ENCODE measurements around the gene PRIMA1.

Gene PRIMA1

DNA sequence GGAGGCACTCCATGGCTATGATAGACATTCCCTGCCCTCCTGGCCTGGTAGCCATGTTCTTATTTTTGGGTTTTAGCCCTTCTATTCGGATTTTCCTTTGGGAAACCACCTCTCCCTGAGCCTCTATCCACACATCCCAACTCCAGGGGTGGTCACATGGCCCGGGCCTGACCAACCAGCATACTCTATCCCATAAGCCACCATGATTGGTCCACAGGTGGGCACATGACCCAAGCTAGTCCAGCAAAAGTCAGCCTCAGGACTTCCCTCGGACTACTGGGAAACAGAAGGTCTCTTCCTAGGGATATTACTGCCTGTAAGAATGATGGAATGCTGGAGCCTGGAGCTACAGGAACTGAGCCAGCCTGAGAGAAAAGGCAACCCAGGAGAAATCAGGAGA, 12.5 kb downstream of the PRIMA1 start:
- no peak for TF ChIP-seq CTCF (conservative IDR thresholded peaks at IDR 0.05; ENCODE audit: low read length)
- no peak for DNase-seq (ENCODE audit: low read depth)
- H3K4me3 ChIP-seq (ENCODE audit: low read length), result no peak overlapping the region

GRCh38 chr14:93775158-93775557, 13.1 kb downstream of the PRIMA1 start:
- TF ChIP-seq CTCF (conservative IDR thresholded peaks at IDR 0.05; ENCODE audit: low read length), result no peak
- no peak overlapping the region for H3K4me3 ChIP-seq (ENCODE audit: low read length)
- DNase-seq (ENCODE audit: low read depth), result no peak

DNA sequence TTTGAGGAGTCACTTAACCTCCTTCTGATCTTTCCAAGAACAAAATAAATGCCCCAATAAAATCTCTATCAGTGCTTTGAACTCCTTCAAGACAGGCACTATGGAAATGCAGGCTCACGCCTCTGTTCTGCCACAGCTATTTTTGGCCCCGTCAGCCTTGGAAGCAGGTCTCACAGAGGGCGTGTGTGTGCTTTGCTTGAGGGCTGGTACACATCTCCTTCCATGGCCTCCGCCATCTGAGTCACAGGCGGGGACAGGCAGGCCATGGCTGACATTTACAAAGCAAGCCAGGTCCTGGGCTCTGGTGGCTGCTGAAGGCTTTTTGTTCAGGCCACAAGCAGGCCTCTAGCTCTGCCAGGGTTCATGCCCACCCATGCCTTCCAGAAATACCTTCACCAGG, 16.0 kb downstream of the PRIMA1 start:
- no peak overlapping the region for H3K4me3 ChIP-seq (ENCODE audit: low read length)
- DNase-seq (ENCODE audit: low read depth), result no peak
- TF ChIP-seq CTCF (conservative IDR thresholded peaks at IDR 0.05; ENCODE audit: low read length), result no peak

- no peak for TF ChIP-seq CTCF (conservative IDR thresholded peaks at IDR 0.05; ENCODE audit: low read length)
- no peak for DNase-seq (ENCODE audit: low read depth)
- no peak overlapping the region for H3K4me3 ChIP-seq (ENCODE audit: low read length)
Measured at GRCh38 chr14:93765970-93766369, 22.3 kb downstream of the PRIMA1 start.

GRCh38 chr14:93765155-93765554, 23.1 kb downstream of the PRIMA1 start:
- DNase-seq (ENCODE audit: low read depth), result no peak
- no peak overlapping the region for H3K4me3 ChIP-seq (ENCODE audit: low read length)
- TF ChIP-seq CTCF (conservative IDR thresholded peaks at IDR 0.05; ENCODE audit: low read length), result no peak

- no peak overlapping the region for H3K4me3 ChIP-seq (ENCODE audit: low read length)
- DNase-seq (ENCODE audit: low read depth), result no peak
- TF ChIP-seq CTCF (conservative IDR thresholded peaks at IDR 0.05; ENCODE audit: low read length), result no peak
Measured at GRCh38 chr14:93764211-93764659, 24.1 kb downstream of the PRIMA1 start.

DNA sequence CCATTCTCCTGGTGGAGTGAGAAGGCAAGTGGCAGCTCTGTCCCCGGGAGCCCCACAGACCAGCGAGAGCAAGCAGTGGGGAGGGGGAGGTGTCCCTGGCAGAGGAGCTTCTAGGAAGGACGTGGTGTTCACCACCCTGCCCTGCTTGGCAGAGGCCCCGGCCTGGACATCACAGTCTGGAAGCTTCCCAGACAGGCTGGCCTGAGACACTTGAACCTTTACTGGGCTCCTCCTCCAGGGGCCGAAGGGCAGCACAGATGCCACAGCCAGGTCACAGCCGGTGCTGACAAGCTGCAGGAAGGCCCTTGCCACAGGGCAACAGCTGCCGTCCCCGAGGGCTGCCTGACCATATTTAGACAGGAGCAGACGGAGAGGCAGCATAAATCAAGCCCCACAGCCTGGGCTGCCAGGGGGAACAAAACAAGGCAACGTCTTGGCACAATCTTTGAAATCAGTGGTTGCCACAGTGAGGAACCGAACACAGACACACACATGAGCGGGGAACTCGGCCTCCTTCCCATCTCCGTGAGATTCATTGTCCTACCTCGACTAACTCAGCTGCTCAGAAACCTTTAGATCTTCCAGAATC, 28.5 kb downstream of the PRIMA1 start:
- no peak for DNase-seq (ENCODE audit: low read depth)
- no peak overlapping the region for H3K4me3 ChIP-seq (ENCODE audit: low read length)
- TF ChIP-seq CTCF (conservative IDR thresholded peaks at IDR 0.05; ENCODE audit: low read length), result no peak
